DLD1 (cell line): ENCODE measurements around the gene CPAMD8.
"Not testable (repeated sequence)": the region's sequence is repeated elsewhere in the genome, so short reads cannot be mapped to it uniquely, and the experiment has no call there.

Experiments used
- in situ Hi-C: cut with HindIII; loops from 2 replicates; pipeline ENCODE4 v1.10.0; 2017; ENCODE audit warnings: low sequenced_read_pairs

The CPAMD8 gene

DNA sequence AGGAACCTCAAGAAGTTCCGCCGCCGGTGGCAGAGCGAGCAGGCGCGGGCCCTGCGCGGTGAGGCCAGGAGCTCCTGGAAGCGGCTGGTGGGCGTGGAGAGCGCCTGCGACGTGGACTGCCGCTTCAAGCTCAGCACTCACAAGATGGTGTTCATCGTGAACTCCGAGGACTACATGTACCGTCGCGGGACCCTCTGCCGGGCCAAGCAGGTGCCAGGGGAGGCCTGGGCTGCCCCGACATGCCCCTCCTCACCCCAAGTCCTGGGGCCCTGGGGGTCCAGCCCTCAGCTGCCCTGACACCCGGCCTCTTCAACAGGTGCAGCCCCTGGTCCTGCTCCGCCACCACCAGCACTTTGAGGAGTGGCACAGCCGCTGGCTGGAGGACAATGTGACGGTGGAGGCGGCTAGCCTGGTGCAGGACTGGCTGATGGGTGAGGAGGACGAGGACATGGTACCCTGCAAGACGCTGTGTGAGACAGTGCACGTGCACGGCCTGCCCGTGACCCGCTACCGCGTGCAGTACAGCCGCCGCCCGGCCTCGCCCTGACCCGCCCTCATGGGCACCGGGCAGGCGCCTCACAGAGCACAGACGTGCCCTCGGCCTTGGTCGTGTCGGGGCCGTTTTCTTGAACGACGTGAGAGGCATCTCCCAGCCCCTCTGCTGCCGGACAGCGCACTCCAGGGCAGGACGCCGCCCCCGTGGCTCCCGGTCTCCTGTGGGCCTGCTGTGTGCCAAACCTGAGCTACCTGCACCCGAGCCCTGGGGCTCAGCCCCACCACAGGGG, 148.2 kb downstream of the CPAMD8 start:
- in situ Hi-C loops, result no loop called here

- in situ Hi-C loops, result no loop called here
These were observed 149.0 kb downstream of the CPAMD8 start for GRCh38 chr19:16877581-16877980.

- in situ Hi-C loops, result no loop called here
These were observed 149.7 kb downstream of the CPAMD8 start for GRCh38 chr19:16876904-16877361.

GRCh38 chr19:16875584-16876555, 150.7 kb downstream of the CPAMD8 start:
- in situ Hi-C loops, result no loop called here

GRCh38 chr19:16874978-16875299, 151.7 kb downstream of the CPAMD8 start:
- in situ Hi-C loops, result not testable (repeated sequence)

GRCh38 chr19:16874250-16874977, 152.2 kb downstream of the CPAMD8 start:
- in situ Hi-C loops, result no loop called here

- in situ Hi-C loops, result no loop called here
These were observed 153.0 kb downstream of the CPAMD8 start for GRCh38 chr19:16873594-16873993.

GRCh38 chr19:16872728-16873127, 153.9 kb downstream of the CPAMD8 start:
- in situ Hi-C loops, result no loop called here

- in situ Hi-C loops, result no loop called here
These were observed 154.7 kb downstream of the CPAMD8 start for GRCh38 chr19:16871871-16872270.

DNA sequence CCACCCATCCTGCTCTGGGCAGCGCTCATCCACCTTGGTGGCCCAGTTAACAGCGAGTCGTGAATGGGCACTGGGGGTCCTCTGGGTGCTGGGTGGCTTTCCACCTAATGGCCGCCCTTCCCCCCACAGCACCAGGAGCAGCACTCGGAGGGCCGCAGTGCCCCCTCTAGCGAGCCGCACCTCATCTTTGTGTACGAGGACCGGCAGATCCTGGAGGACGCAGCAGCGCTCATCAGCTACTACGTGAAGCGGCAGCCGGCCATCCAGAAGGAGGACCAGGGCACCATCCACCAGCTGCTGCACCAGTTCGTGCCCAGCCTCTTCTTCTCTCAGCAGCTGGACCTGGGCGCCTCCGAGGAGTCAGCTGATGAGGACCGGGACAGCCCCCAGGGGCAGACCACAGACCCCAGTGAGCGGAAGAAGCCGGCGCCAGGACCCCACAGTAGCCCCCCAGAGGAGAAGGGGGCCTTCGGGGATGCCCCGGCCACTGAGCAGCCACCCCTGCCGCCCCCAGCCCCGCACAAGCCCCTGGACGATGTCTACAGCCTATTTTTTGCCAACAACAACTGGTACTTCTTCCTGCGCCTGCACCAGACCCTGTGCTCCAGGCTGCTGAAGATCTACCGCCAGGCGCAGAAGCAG, 157.2 kb downstream of the CPAMD8 start:
- in situ Hi-C loops, result no loop called here

GRCh38 chr19:16868423-16869130, 158.0 kb downstream of the CPAMD8 start:
- in situ Hi-C loops, result no loop called here

DNA sequence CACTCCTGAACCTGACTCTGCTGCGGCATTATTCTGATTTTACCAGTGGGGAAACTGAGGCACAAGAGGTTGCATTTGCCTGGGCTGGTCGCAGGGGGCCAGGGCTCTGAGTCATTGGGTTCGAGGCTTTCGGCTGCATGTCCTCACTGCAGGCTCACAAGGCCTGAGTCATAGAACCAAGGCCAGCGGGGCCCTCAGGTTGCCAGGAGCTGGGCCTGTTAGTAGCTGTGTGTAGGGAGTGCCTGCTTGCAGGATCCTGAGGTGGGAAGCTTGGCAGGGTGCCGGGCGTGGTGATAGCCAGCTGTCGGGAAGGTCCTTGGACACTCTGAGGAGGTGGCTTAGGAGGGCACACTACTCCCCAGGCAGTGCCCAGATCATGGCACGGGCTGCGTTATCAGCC, 159.4 kb downstream of the CPAMD8 start:
- in situ Hi-C loops, result no loop called here

- in situ Hi-C loops, result no loop called here
These were observed 163.7 kb downstream of the CPAMD8 start for GRCh38 chr19:16862826-16863415.

- in situ Hi-C loops, result no loop called here
These were observed 164.8 kb downstream of the CPAMD8 start for GRCh38 chr19:16861834-16862233.

GRCh38 chr19:16861011-16861410, 165.6 kb downstream of the CPAMD8 start:
- in situ Hi-C loops, result no loop called here

DNA sequence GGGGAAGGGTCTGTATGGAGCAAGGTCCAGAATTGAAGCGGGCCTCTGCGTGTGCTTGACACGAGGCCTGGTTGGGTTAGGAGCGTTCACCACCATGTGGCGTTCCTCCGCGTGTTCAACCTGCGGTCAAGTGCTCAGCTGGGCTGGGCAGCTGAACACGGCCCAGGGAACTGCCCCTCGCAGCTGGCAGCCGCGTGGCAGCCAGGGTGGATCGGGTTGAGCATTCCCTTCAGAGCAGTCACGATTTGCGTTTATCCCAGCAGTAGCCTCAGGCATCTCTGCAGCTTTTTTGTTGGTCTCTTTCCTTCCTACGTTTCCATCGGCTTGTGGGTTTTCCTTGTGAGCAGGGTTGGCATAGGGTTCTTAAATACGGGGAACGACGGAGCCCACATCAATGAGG, 166.5 kb downstream of the CPAMD8 start:
- in situ Hi-C loops, result no loop called here

- in situ Hi-C loops, result no loop called here
These were observed 167.0 kb downstream of the CPAMD8 start for GRCh38 chr19:16859626-16860025.

- in situ Hi-C loops, result no loop called here
These were observed 170.5 kb downstream of the CPAMD8 start for GRCh38 chr19:16856091-16856490.

GRCh38 chr19:16853066-16853465, 173.5 kb downstream of the CPAMD8 start:
- in situ Hi-C loops, result no loop called here
